ENCODE data around the gene ZNF296.

The ZNF296 gene

GRCh38 chr19:45038931-45039893 lies 37.1 kb downstream of the ZNF296 start, which contains the start of gene CLASRP:
Gene CLASRP (plus strand): TSS chr19:45039045. CDS start chr19:45040213, 1,168 bp downstream.
- Histone ChIP-seq H3K27ac (ENCODE audit: low read depth, low read length) (peak within 1 kb of the TSS; percentile 95), H3K4me3 (ENCODE audit: low read length) (peak within 1 kb of the TSS; percentile 99), H3K4me1 (ENCODE audit: control insufficient read depth, insufficient read depth, low read length) (peaks cover 10% of the 10 kb centered on the region), H3K27me3 (ENCODE audit: control insufficient read depth, insufficient read depth, low read length) (no peaks in the 10 kb centered on the region), H3K9ac (ENCODE audit: low read length) (peak within 1 kb of the TSS; percentile 93), H3K36me3 (ENCODE audit: control insufficient read depth, insufficient read depth, low read length) (peaks cover 15% of the 10 kb centered on the region)

GRCh38 chr19:45037393-45038169 lies 38.7 kb downstream of the ZNF296 start:
- H3K4me3 ChIP-seq (ENCODE audit: low read length), result no peak overlapping the region
- H3K36me3 ChIP-seq (ENCODE audit: control insufficient read depth, insufficient read depth, low read length), result peaks cover 12% of the 10 kb centered on the region
- H3K4me1 ChIP-seq (ENCODE audit: control insufficient read depth, insufficient read depth, low read length), result peaks cover 10% of the 10 kb centered on the region
- H3K9ac ChIP-seq (ENCODE audit: low read length), result no peak overlapping the region
- H3K27me3 ChIP-seq (ENCODE audit: control insufficient read depth, insufficient read depth, low read length), result no peaks in the 10 kb centered on the region
- H3K27ac ChIP-seq (ENCODE audit: low read depth, low read length), result no peak overlapping the region

GRCh38 chr19:45035755-45036154 lies 40.5 kb downstream of the ZNF296 start:
- H3K4me3 ChIP-seq (ENCODE audit: low read length), result no peak overlapping the region
- H3K27me3 ChIP-seq (ENCODE audit: control insufficient read depth, insufficient read depth, low read length), result no peaks in the 10 kb centered on the region
- peaks cover 12% of the 10 kb centered on the region for H3K36me3 ChIP-seq (ENCODE audit: control insufficient read depth, insufficient read depth, low read length)
- no peak overlapping the region for H3K9ac ChIP-seq (ENCODE audit: low read length)
- H3K27ac ChIP-seq (ENCODE audit: low read depth, low read length), result no peak overlapping the region
- H3K4me1 ChIP-seq (ENCODE audit: control insufficient read depth, insufficient read depth, low read length), result peaks cover 10% of the 10 kb centered on the region

- H3K36me3 ChIP-seq (ENCODE audit: control insufficient read depth, insufficient read depth, low read length), result peaks cover 22% of the 10 kb centered on the region
These were observed 43.9 kb downstream of the ZNF296 start for GRCh38 chr19:45032421-45032820.

GRCh38 chr19:45030825-45031224 lies 45.5 kb downstream of the ZNF296 start:
- Histone ChIP-seq H3K4me3 (ENCODE audit: low read length) (no peak overlapping the region), H3K4me1 (ENCODE audit: control insufficient read depth, insufficient read depth, low read length) (no peaks in the 10 kb centered on the region), H3K27me3 (ENCODE audit: control insufficient read depth, insufficient read depth, low read length) (no peaks in the 10 kb centered on the region), H3K36me3 (ENCODE audit: control insufficient read depth, insufficient read depth, low read length) (peaks cover 20% of the 10 kb centered on the region), H3K27ac (ENCODE audit: low read depth, low read length) (no peak overlapping the region), H3K9ac (ENCODE audit: low read length) (no peak overlapping the region)

More at GRCh38 chr19:45032421-45032820, 43.9 kb downstream of the ZNF296 start:
- Histone ChIP-seq H3K9ac (ENCODE audit: low read length) (no peak overlapping the region), H3K4me3 (ENCODE audit: low read length) (no peak overlapping the region), H3K4me1 (ENCODE audit: control insufficient read depth, insufficient read depth, low read length) (no peaks in the 10 kb centered on the region), H3K27me3 (ENCODE audit: control insufficient read depth, insufficient read depth, low read length) (no peaks in the 10 kb centered on the region), H3K27ac (ENCODE audit: low read depth, low read length) (no peak overlapping the region)

- H3K9ac ChIP-seq (ENCODE audit: low read length), result no peak overlapping the region
- no peaks in the 10 kb centered on the region for H3K4me1 ChIP-seq (ENCODE audit: control insufficient read depth, insufficient read depth, low read length)
- peaks cover 10% of the 10 kb centered on the region for H3K36me3 ChIP-seq (ENCODE audit: control insufficient read depth, insufficient read depth, low read length)
- H3K27ac ChIP-seq (ENCODE audit: low read depth, low read length), result no peak overlapping the region
- no peak overlapping the region for H3K4me3 ChIP-seq (ENCODE audit: low read length)
- no peaks in the 10 kb centered on the region for H3K27me3 ChIP-seq (ENCODE audit: control insufficient read depth, insufficient read depth, low read length)
These were observed 48.9 kb downstream of the ZNF296 start for GRCh38 chr19:45027371-45027770.

GRCh38 chr19:45025264-45025663 lies 51.0 kb downstream of the ZNF296 start:
- no peak overlapping the region for H3K27ac ChIP-seq (ENCODE audit: low read depth, low read length)
- H3K36me3 ChIP-seq (ENCODE audit: control insufficient read depth, insufficient read depth, low read length), result peaks cover 8% of the 10 kb centered on the region
- H3K27me3 ChIP-seq (ENCODE audit: control insufficient read depth, insufficient read depth, low read length), result no peaks in the 10 kb centered on the region
- no peaks in the 10 kb centered on the region for H3K4me1 ChIP-seq (ENCODE audit: control insufficient read depth, insufficient read depth, low read length)
- no peak overlapping the region for H3K9ac ChIP-seq (ENCODE audit: low read length)
- H3K4me3 ChIP-seq (ENCODE audit: low read length), result no peak overlapping the region

GRCh38 chr19:45023048-45023447 lies 53.2 kb downstream of the ZNF296 start:
- Histone ChIP-seq H3K4me3 (ENCODE audit: low read length) (no peak overlapping the region), H3K4me1 (ENCODE audit: control insufficient read depth, insufficient read depth, low read length) (no peaks in the 10 kb centered on the region), H3K9ac (ENCODE audit: low read length) (no peak overlapping the region), H3K36me3 (ENCODE audit: control insufficient read depth, insufficient read depth, low read length) (no peaks in the 10 kb centered on the region), H3K27me3 (ENCODE audit: control insufficient read depth, insufficient read depth, low read length) (no peaks in the 10 kb centered on the region), H3K27ac (ENCODE audit: low read depth, low read length) (no peak overlapping the region)

- H3K9ac ChIP-seq (ENCODE audit: low read length), result no peak overlapping the region
- H3K4me1 ChIP-seq (ENCODE audit: control insufficient read depth, insufficient read depth, low read length), result no peaks in the 10 kb centered on the region
- H3K4me3 ChIP-seq (ENCODE audit: low read length), result no peak overlapping the region
- no peaks in the 10 kb centered on the region for H3K36me3 ChIP-seq (ENCODE audit: control insufficient read depth, insufficient read depth, low read length)
- no peaks in the 10 kb centered on the region for H3K27me3 ChIP-seq (ENCODE audit: control insufficient read depth, insufficient read depth, low read length)
- H3K27ac ChIP-seq (ENCODE audit: low read depth, low read length), result no peak overlapping the region
These were observed 54.3 kb downstream of the ZNF296 start for GRCh38 chr19:45021971-45022370.

Data from rectal smooth muscle tissue (tissue), 1 donor.